Trophoblast cell (in vitro differentiated cells and primary cell): ENCODE results near the gene BTNL3.

Source experiments
- DNase-seq, 2 donors: peaks; one replicate each; pipeline ENCODE4 v3.0.0-alpha.2; 2016
- H2AFZ ChIP-seq: 2 replicates; pipeline ENCODE4 v1.6.1; 2013; ENCODE audit warnings: low read length, moderate library complexity, mild to moderate bottlenecking; ENCODE audit not compliant: insufficient read depth, poor library complexity
- H2AK5ac ChIP-seq: 2 replicates; pipeline ENCODE4 v1.6.1; 2013; ENCODE audit warnings: mild to moderate bottlenecking, low read length
- H2BK120ac ChIP-seq: 2 replicates; pipeline ENCODE4 v1.6.1; 2013; ENCODE audit warnings: low read length, mild to moderate bottlenecking, moderate library complexity; ENCODE audit not compliant: insufficient read depth, poor library complexity
- H2BK12ac ChIP-seq: 2 replicates; pipeline ENCODE4 v1.6.1; 2013; ENCODE audit warnings: mild to moderate bottlenecking, low read length, moderate library complexity
- H2BK5ac ChIP-seq: 2 replicates; pipeline ENCODE4 v1.6.1; 2013; ENCODE audit warnings: low read length, low read depth, moderate library complexity, mild to moderate bottlenecking; ENCODE audit not compliant: poor library complexity
- H3K14ac ChIP-seq: 2 replicates; pipeline ENCODE4 v1.6.1; 2013; ENCODE audit warnings: mild to moderate bottlenecking, low read length
- H3K18ac ChIP-seq: 2 replicates; pipeline ENCODE4 v1.6.1; 2013; ENCODE audit warnings: mild to moderate bottlenecking, low read length
- H3K23ac ChIP-seq: 2 replicates; pipeline ENCODE4 v1.6.1; 2013; ENCODE audit warnings: low read length
- H3K27ac ChIP-seq: 2 replicates; pipeline ENCODE4 v1.5.1; 2013; ENCODE audit warnings: low read depth, mild to moderate bottlenecking, inconsistent platforms, low read length, moderate library complexity
- H3K27me3 ChIP-seq: 2 replicates; pipeline ENCODE4 v1.6.1; 2013; ENCODE audit warnings: inconsistent platforms, mild to moderate bottlenecking, low read length, moderate library complexity; ENCODE audit not compliant: insufficient read depth
- H3K36me3 ChIP-seq, 2 experiments: 1 replicate in 1 of 2; 2 replicates in 1 of 2; pipeline ENCODE4 v1.6.1; 2013; ENCODE audit warnings: low read length in 2 of 2, mild to moderate bottlenecking in 2 of 2, moderate library complexity in 1 of 2; ENCODE audit not compliant: insufficient read depth in 2 of 2, control insufficient read depth in 1 of 2
- H3K4ac ChIP-seq: 2 replicates; pipeline ENCODE4 v1.6.1; 2013; ENCODE audit warnings: low read depth, mild to moderate bottlenecking, low read length, moderate library complexity
- H3K4me1 ChIP-seq, 2 experiments: 1 replicate in 1 of 2; 2 replicates in 1 of 2; pipeline ENCODE4 v1.6.1; 2013; ENCODE audit warnings: low read length in 2 of 2, mild to moderate bottlenecking in 2 of 2, moderate library complexity in 1 of 2; ENCODE audit not compliant: insufficient read depth in 2 of 2, control insufficient read depth in 1 of 2
- H3K4me2 ChIP-seq: 2 replicates; pipeline ENCODE4 v1.6.1; 2013; ENCODE audit warnings: inconsistent platforms, mild to moderate bottlenecking, low read length, moderate library complexity
- H3K4me3 ChIP-seq: 2 replicates; pipeline ENCODE4 v1.5.1; 2013; ENCODE audit warnings: mild to moderate bottlenecking, low read depth, low read length, inconsistent platforms
- H3K79me1 ChIP-seq: one replicate; pipeline ENCODE4 v1.6.1; 2013; ENCODE audit warnings: low read length
- H3K79me2 ChIP-seq: 2 replicates; pipeline ENCODE4 v1.6.1; 2013; ENCODE audit warnings: low read length, mild to moderate bottlenecking; ENCODE audit not compliant: control insufficient read depth, insufficient read depth, poor library complexity
- H3K9ac ChIP-seq: 2 replicates; pipeline ENCODE4 v1.6.1; 2013; ENCODE audit warnings: mild to moderate bottlenecking, low read length
- H3K9me3 ChIP-seq: 2 replicates; pipeline ENCODE4 v1.6.1; 2013; ENCODE audit warnings: low read depth, mild to moderate bottlenecking, control low read depth, inconsistent platforms, low read length; ENCODE audit not compliant: insufficient read depth
- H4K12ac ChIP-seq: 2 replicates; pipeline ENCODE4 v1.6.1; 2013; ENCODE audit warnings: low read depth, mild to moderate bottlenecking, low read length, moderate library complexity
- H4K8ac ChIP-seq: 2 replicates; pipeline ENCODE4 v1.6.1; 2013; ENCODE audit warnings: low read depth, mild to moderate bottlenecking, low read length, moderate library complexity
- H4K91ac ChIP-seq: one replicate; pipeline ENCODE4 v1.6.1; 2013; ENCODE audit warnings: low read depth, mild to moderate bottlenecking, low read length, moderate library complexity
- WGBS: extraction: QIAGEN DNeasy Blood & Tissue Kit; methylation state at CpG from one replicate; pipeline ENCODE4 v1.1.7; 2013; ENCODE audit warnings: missing lambda C conversion rate; ENCODE audit not compliant: insufficient read length, insufficient coverage; ENCODE audit errors: extremely low coverage; 5-methylcytosine and 5-hydroxymethylcytosine counted together

Gene BTNL3

GRCh38 chr5:181031716-181032115, 43.1 kb downstream of the BTNL3 start:
- Histone ChIP-seq H4K12ac (no peak overlapping the region), H3K9ac (peak overlapping the region; percentile 18), H2BK12ac (no peak overlapping the region), H2BK120ac (no peak overlapping the region), H3K9me3 (peaks cover 5% of the 10 kb centered on the region), H3K14ac (no peak overlapping the region), H3K4ac (no peak overlapping the region), H3K18ac (no peak overlapping the region), H4K91ac (no peak overlapping the region), H2BK5ac (no peak overlapping the region), H3K79me2 (no peaks in the 10 kb centered on the region), H3K27me3 (no peaks in the 10 kb centered on the region), H3K23ac (no peak overlapping the region), H2AFZ (no peak overlapping the region), H3K4me1 (no peaks in the 10 kb centered on the region), H3K79me1 (no peaks in the 10 kb centered on the region), H3K4me2 (no peak overlapping the region), H3K36me3 (no peaks in the 10 kb centered on the region), H3K27ac (no peak overlapping the region), H2AK5ac (no peak overlapping the region), H4K8ac (no peak overlapping the region), H3K4me3 (no peak overlapping the region)
- no CpG with 5 or more reads among the region's 3 CpGs for WGBS
- no peak for DNase-seq

GRCh38 chr5:181035991-181036815, 47.6 kb downstream of the BTNL3 start:
- no peak overlapping the region for H3K4ac ChIP-seq
- H4K12ac ChIP-seq, result no peak overlapping the region
- no peak overlapping the region for H3K14ac ChIP-seq
- H3K9me3 ChIP-seq, result peaks cover 5% of the 10 kb centered on the region
- no peak overlapping the region for H4K91ac ChIP-seq
- no peak overlapping the region for H3K4me3 ChIP-seq
- no peak overlapping the region for H2AFZ ChIP-seq
- H2AK5ac ChIP-seq, result no peak overlapping the region
- H3K36me3 ChIP-seq, result no peaks in the 10 kb centered on the region
- H3K4me2 ChIP-seq, result no peak overlapping the region
- no peak overlapping the region for H4K8ac ChIP-seq
- no peaks in the 10 kb centered on the region for H3K79me2 ChIP-seq
- H3K23ac ChIP-seq, result no peak overlapping the region
- H2BK5ac ChIP-seq, result no peak overlapping the region
- DNase-seq, result no peak
- H3K79me1 ChIP-seq, result no peaks in the 10 kb centered on the region
- no peaks in the 10 kb centered on the region for H3K4me1 ChIP-seq
- H2BK120ac ChIP-seq, result no peak overlapping the region
- H2BK12ac ChIP-seq, result no peak overlapping the region
- H3K9ac ChIP-seq, result no peak overlapping the region
- no peaks in the 10 kb centered on the region for H3K27me3 ChIP-seq
- no CpG with 5 or more reads among the region's 20 CpGs for WGBS
- H3K27ac ChIP-seq, result no peak overlapping the region
- H3K18ac ChIP-seq, result no peak overlapping the region

- Histone ChIP-seq H3K27me3 (no peaks in the 10 kb centered on the region), H3K14ac (no peak overlapping the region), H3K18ac (no peak overlapping the region), H2AFZ (no peak overlapping the region), H3K36me3 (no peaks in the 10 kb centered on the region), H4K12ac (no peak overlapping the region), H3K4me3 (no peak overlapping the region), H2BK5ac (no peak overlapping the region), H3K79me2 (no peaks in the 10 kb centered on the region), H3K9me3 (peaks cover 5% of the 10 kb centered on the region), H3K79me1 (no peaks in the 10 kb centered on the region), H3K4me2 (no peak overlapping the region), H3K23ac (no peak overlapping the region), H2AK5ac (no peak overlapping the region), H2BK12ac (no peak overlapping the region), H3K9ac (no peak overlapping the region), H3K4ac (no peak overlapping the region), H3K27ac (no peak overlapping the region), H2BK120ac (no peak overlapping the region), H3K4me1 (no peaks in the 10 kb centered on the region), H4K8ac (no peak overlapping the region), H4K91ac (no peak overlapping the region)
- DNase-seq, result no peak
- no CpG with 5 or more reads among the region's 13 CpGs for WGBS
Observed at GRCh38 chr5:181036816-181037364, 48.2 kb downstream of the BTNL3 start.

- no peak for DNase-seq
- H2AK5ac ChIP-seq, result no peak overlapping the region
- H4K8ac ChIP-seq, result no peak overlapping the region
- no peaks in the 10 kb centered on the region for H3K27me3 ChIP-seq
- H3K9ac ChIP-seq, result no peak overlapping the region
- H3K4me2 ChIP-seq, result no peak overlapping the region
- H2AFZ ChIP-seq, result no peak overlapping the region
- no peak overlapping the region for H2BK12ac ChIP-seq
- H4K91ac ChIP-seq, result no peak overlapping the region
- H3K4ac ChIP-seq, result no peak overlapping the region
- H3K27ac ChIP-seq, result no peak overlapping the region
- no peaks in the 10 kb centered on the region for H3K79me1 ChIP-seq
- no peak overlapping the region for H3K23ac ChIP-seq
- H2BK120ac ChIP-seq, result no peak overlapping the region
- no peak overlapping the region for H3K4me3 ChIP-seq
- no peaks in the 10 kb centered on the region for H3K4me1 ChIP-seq
- no peak overlapping the region for H3K18ac ChIP-seq
- no peaks in the 10 kb centered on the region for H3K36me3 ChIP-seq
- H3K9me3 ChIP-seq, result peaks cover 5% of the 10 kb centered on the region
- H4K12ac ChIP-seq, result no peak overlapping the region
- no peak overlapping the region for H2BK5ac ChIP-seq
- H3K79me2 ChIP-seq, result no peaks in the 10 kb centered on the region
- no peak overlapping the region for H3K14ac ChIP-seq
- no CpG with 5 or more reads among the region's 4 CpGs for whole genome bisulfite sequencing
Observed at GRCh38 chr5:181037365-181037861, 48.8 kb downstream of the BTNL3 start.
